Type B pancreatic cell (in vitro differentiated cells): ENCODE data around the gene GLS2. TPM values are rescaled to one million over a fixed set of nuclear protein-coding genes. Genes with fewer than 3 reads are reported as not detected.
A peak's percentile ranks its signal among the peaks of the same experiment; 100 is the strongest.
"Not testable (repeated sequence)": the region's sequence is repeated elsewhere in the genome, so short reads cannot be mapped to it uniquely, and the experiment has no call there.

Source experiments
- DNase-seq: peaks from one replicate; pipeline ENCODE4 v3.0.0; 2021; ENCODE audit warnings: mixed read lengths; ENCODE audit not compliant: unreplicated experiment; ENCODE audit errors: extremely low spot score
- H3K27ac Mint-ChIP-seq: 2 replicates; pipeline ENCODE4 v1.8.0; 2021; ENCODE audit warnings: mild to moderate bottlenecking, mixed read lengths
- H3K27me3 Mint-ChIP-seq: 2 replicates; pipeline ENCODE4 v1.8.0; 2021; ENCODE audit warnings: mixed read lengths
- H3K36me3 Mint-ChIP-seq: 2 replicates; pipeline ENCODE4 v1.8.0; 2021; ENCODE audit warnings: mixed read lengths
- H3K4me1 Mint-ChIP-seq: one replicate; pipeline ENCODE4 v1.8.0; 2021; ENCODE audit warnings: mixed read lengths; ENCODE audit not compliant: unreplicated experiment
- H3K4me3 Mint-ChIP-seq: 2 replicates; pipeline ENCODE4 v1.8.0; 2021; ENCODE audit warnings: mild to moderate bottlenecking, mixed read lengths
- H3K9me3 Mint-ChIP-seq: 2 replicates; pipeline ENCODE4 v1.8.0; 2021; ENCODE audit warnings: mixed read lengths
- CTCF ChIP-seq: fragments of 200-600 bp; sonication (generic); conservative IDR thresholded peaks from 2 replicates; pipeline ENCODE4 v1.5.0; 2021; ENCODE audit warnings: antibody characterized with exemption, mild to moderate bottlenecking
- total RNA-seq: library from RNA; stranded (reverse); gene quantifications from 2 replicates; pipeline ENCODE4 v1.2.1, GENCODE V29; 2021; ENCODE audit warnings: low replicate concordance

GLS2 gene
- total RNA-seq, 1 donor from 2014 or later: 6.7 TPM

GRCh38 chr12:56520048-56520447 is 32.1 kb upstream of the GLS2 start:
- peaks cover 21% of the 10 kb centered on the region for H3K4me1 Mint-ChIP-seq
- no peak for DNase-seq
- H3K27ac Mint-ChIP-seq: peak overlapping the region; percentile 78
- H3K9me3 Mint-ChIP-seq: no peaks in the 10 kb centered on the region
- no peak overlapping the region for H3K4me3 Mint-ChIP-seq
- no peak for TF ChIP-seq CTCF
- H3K36me3 Mint-ChIP-seq: no peaks in the 10 kb centered on the region
- no peaks in the 10 kb centered on the region for H3K27me3 Mint-ChIP-seq

- H3K4me3 Mint-ChIP-seq: no peak overlapping the region
- H3K27ac Mint-ChIP-seq: no peak overlapping the region
- TF ChIP-seq CTCF: no peak
Observed at GRCh38 chr12:56518570-56518969, 30.6 kb upstream of the GLS2 start.

GRCh38 chr12:56517854-56518253 is 29.9 kb upstream of the GLS2 start:
- Mint-ChIP-seq H3K4me1 (peaks cover 12% of the 10 kb centered on the region), H3K36me3 (no peaks in the 10 kb centered on the region), H3K4me3 (no peak overlapping the region), H3K27ac (no peak overlapping the region), H3K9me3 (no peaks in the 10 kb centered on the region), H3K27me3 (peaks cover 3% of the 10 kb centered on the region)
- no peak for TF ChIP-seq CTCF
- no peak for DNase-seq

More at GRCh38 chr12:56518570-56518969, 30.6 kb upstream of the GLS2 start:
- H3K27me3 Mint-ChIP-seq: peaks cover 2% of the 10 kb centered on the region
- H3K9me3 Mint-ChIP-seq: no peaks in the 10 kb centered on the region
- no peaks in the 10 kb centered on the region for H3K36me3 Mint-ChIP-seq
- DNase-seq: no peak
- peaks cover 16% of the 10 kb centered on the region for H3K4me1 Mint-ChIP-seq

GRCh38 chr12:56514014-56514318 is 26.0 kb upstream of the GLS2 start:
- H3K27me3 Mint-ChIP-seq: peaks cover 21% of the 10 kb centered on the region
- H3K9me3 Mint-ChIP-seq: not testable (repeated sequence)

GRCh38 chr12:56510786-56511185 is 22.8 kb upstream of the GLS2 start:
- no peaks in the 10 kb centered on the region for H3K36me3 Mint-ChIP-seq
- no peaks in the 10 kb centered on the region for H3K4me1 Mint-ChIP-seq
- H3K9me3 Mint-ChIP-seq: no peaks in the 10 kb centered on the region
- DNase-seq: no peak
- H3K27me3 Mint-ChIP-seq: peaks cover 21% of the 10 kb centered on the region
- H3K27ac Mint-ChIP-seq: no peak overlapping the region
- no peak for TF ChIP-seq CTCF
- H3K4me3 Mint-ChIP-seq: no peak overlapping the region

More at GRCh38 chr12:56514014-56514318, 26.0 kb upstream of the GLS2 start:
- H3K4me1 Mint-ChIP-seq, H3K4me3 Mint-ChIP-seq, H3K36me3 Mint-ChIP-seq, DNase-seq, H3K27ac Mint-ChIP-seq: not testable (repeated sequence)

GRCh38 chr12:56499879-56500278 is 11.9 kb upstream of the GLS2 start:
- not testable (repeated sequence) for H3K27ac Mint-ChIP-seq, H3K9me3 Mint-ChIP-seq, H3K4me3 Mint-ChIP-seq, H3K36me3 Mint-ChIP-seq, DNase-seq
- peaks cover 42% of the 10 kb centered on the region for H3K27me3 Mint-ChIP-seq
- H3K4me1 Mint-ChIP-seq: peaks cover 16% of the 10 kb centered on the region

GRCh38 chr12:56499452-56499851 is 11.5 kb upstream of the GLS2 start:
- not testable (repeated sequence) for H3K36me3 Mint-ChIP-seq, H3K4me3 Mint-ChIP-seq, H3K9me3 Mint-ChIP-seq, H3K27ac Mint-ChIP-seq, DNase-seq
- H3K27me3 Mint-ChIP-seq: peaks cover 42% of the 10 kb centered on the region
- H3K4me1 Mint-ChIP-seq: peaks cover 16% of the 10 kb centered on the region

- H3K4me3 Mint-ChIP-seq, DNase-seq, H3K27ac Mint-ChIP-seq, H3K9me3 Mint-ChIP-seq, H3K36me3 Mint-ChIP-seq: not testable (repeated sequence)
- H3K27me3 Mint-ChIP-seq: peaks cover 42% of the 10 kb centered on the region
- peaks cover 16% of the 10 kb centered on the region for H3K4me1 Mint-ChIP-seq
Observed at GRCh38 chr12:56498126-56498902, 10.4 kb upstream of the GLS2 start.
